CD8-positive, alpha-beta memory T cell (primary cell): ENCODE results near the gene GSG1L. TPM values are rescaled to one million over a fixed set of nuclear protein-coding genes. Genes with fewer than 3 reads are reported as not detected.

Source experiments
- CTCF ChIA-PET: fragments of 350-600 bp; sonication (Branson Sonifier 250); formaldehyde crosslinking; loops from one replicate; lab custom pipeline; 2021; ENCODE audit warnings: antibody characterized with exemption; lab: Charles Lee
- POLR2A ChIA-PET: fragments of 350-600 bp; sonication (Branson Sonifier 250); formaldehyde crosslinking; loops from one replicate; lab custom pipeline; 2021; ENCODE audit warnings: antibody characterized with exemption; lab: Charles Lee
- DNase-seq, 5 donors: peaks; one replicate each; pipeline versions ENCODE4 v3.0.0 to v3.0.0-alpha.2; 2020 to 2022; ENCODE audit warnings: mixed read lengths in 1 of 5
- H3K27ac ChIP-seq: one replicate; pipeline ENCODE4 v1.7.0; 2013; ENCODE audit warnings: low read depth, mild to moderate bottlenecking, low read length, moderate library complexity
- H3K27me3 ChIP-seq: 2 replicates; pipeline ENCODE4 v1.7.0; 2013; ENCODE audit warnings: low read length, mild to moderate bottlenecking; ENCODE audit not compliant: insufficient read depth, poor library complexity, severe bottlenecking
- H3K36me3 ChIP-seq: 2 replicates; pipeline ENCODE4 v1.7.0; 2013; ENCODE audit warnings: mild to moderate bottlenecking, low read length, moderate library complexity; ENCODE audit not compliant: insufficient read depth
- H3K4me1 ChIP-seq: 2 replicates; pipeline ENCODE4 v1.7.0; 2013; ENCODE audit warnings: mild to moderate bottlenecking, low read length, moderate library complexity; ENCODE audit not compliant: insufficient read depth
- H3K4me3 ChIP-seq: 2 replicates; pipeline ENCODE4 v1.7.0; 2013; ENCODE audit warnings: mild to moderate bottlenecking, low read length
- H3K9me3 ChIP-seq: 2 replicates; pipeline ENCODE4 v1.7.0; 2013; ENCODE audit warnings: mild to moderate bottlenecking, low read length
- H3K27ac Mint-ChIP-seq, 8 donors: one replicate each; pipeline ENCODE4 v1.8.0; 2020 to 2021; ENCODE audit warnings: mixed read lengths in 8 of 8, mild to moderate bottlenecking in 6 of 8, inconsistent platforms in 3 of 8, moderate library complexity in 3 of 8
- H3K27me3 Mint-ChIP-seq, 2 donors: one replicate each; pipeline ENCODE4 v1.8.0; 2020 to 2021; ENCODE audit warnings: mixed read lengths in 2 of 2, mild to moderate bottlenecking in 1 of 2, moderate library complexity in 1 of 2
- H3K36me3 Mint-ChIP-seq, 3 donors: one replicate each; pipeline ENCODE4 v1.8.0; 2020 to 2021; ENCODE audit warnings: mixed read lengths in 3 of 3, inconsistent platforms in 1 of 3, mild to moderate bottlenecking in 1 of 3
- H3K4me1 Mint-ChIP-seq, 3 donors: one replicate each; pipeline ENCODE4 v1.8.0; 2020 to 2021; ENCODE audit warnings: mixed read lengths in 3 of 3, inconsistent platforms in 1 of 3, mild to moderate bottlenecking in 1 of 3
- H3K4me3 Mint-ChIP-seq, 7 donors: one replicate each; pipeline ENCODE4 v1.8.0; 2020 to 2021; ENCODE audit warnings: mixed read lengths in 7 of 7, mild to moderate bottlenecking in 6 of 7, moderate library complexity in 4 of 7, inconsistent platforms in 2 of 7
- H3K9me3 Mint-ChIP-seq, 5 donors: one replicate each; pipeline ENCODE4 v1.8.0; 2020 to 2022; ENCODE audit warnings: mixed read lengths in 5 of 5, mild to moderate bottlenecking in 3 of 5, moderate library complexity in 2 of 5, inconsistent platforms in 1 of 5
- polyA plus RNA-seq: library from polyadenylated mRNA; unstranded; fragments of 300-500 nt; fragmentation: Illumina TruSeq; gene quantifications from one replicate; pipeline ENCODE4 v1.2.3, GENCODE V29; 2021
- total RNA-seq, 2 experiments: library from RNA; stranded (reverse); gene quantifications; one replicate each; pipeline ENCODE4 v1.2.3, GENCODE V29; 2021

GSG1L gene
- total and polyA plus RNA-seq, 3 experiments from 2014 or later = 0.18 TPM; not detected in 2

GRCh38 chr16:28061352-28062101 is 2.0 kb downstream of the GSG1L start:
- no peak overlapping the region for H3K27ac Mint-ChIP-seq
- Histone ChIP-seq H3K27me3 (peaks cover 14% of the 10 kb centered on the region), H3K9me3 (no peaks in the 10 kb centered on the region), H3K27ac (no peak overlapping the region), H3K4me3 (no peak overlapping the region), H3K36me3 (no peaks in the 10 kb centered on the region), H3K4me1 (no peaks in the 10 kb centered on the region)
- DNase-seq = no peak
- POLR2A ChIA-PET = no interaction called here
- H3K4me1 Mint-ChIP-seq = peaks cover 2 to 10% (median 3%) of the 10 kb centered on the region in 3 donors
- H3K4me3 Mint-ChIP-seq = peak overlapping the region in 1 of 7 donors; percentile 21
- CTCF ChIA-PET = no interaction called here
- no peaks in the 10 kb centered on the region for H3K9me3 Mint-ChIP-seq
- H3K36me3 Mint-ChIP-seq = peaks cover 0 to 1% (median 0%) of the 10 kb centered on the region in 3 donors
- H3K27me3 Mint-ChIP-seq = peaks cover 38 to 71% of the 10 kb centered on the region in 2 donors

GRCh38 chr16:28059841-28060575 is 3.5 kb downstream of the GSG1L start:
- no peaks in the 10 kb centered on the region for H3K9me3 Mint-ChIP-seq
- Histone ChIP-seq H3K9me3 (no peaks in the 10 kb centered on the region), H3K36me3 (no peaks in the 10 kb centered on the region), H3K4me3 (no peak overlapping the region), H3K27me3 (peaks cover 14% of the 10 kb centered on the region), H3K27ac (no peak overlapping the region), H3K4me1 (no peaks in the 10 kb centered on the region)
- no peak overlapping the region for H3K27ac Mint-ChIP-seq
- ChIA-PET POLR2A (no interaction called here), CTCF (no interaction called here)
- peaks cover 0 to 1% (median 0%) of the 10 kb centered on the region in 3 donors for H3K36me3 Mint-ChIP-seq
- H3K27me3 Mint-ChIP-seq = peaks cover 40 to 65% of the 10 kb centered on the region in 2 donors
- DNase-seq = no peak
- H3K4me3 Mint-ChIP-seq = no peak overlapping the region
- peaks cover 2 to 10% (median 3%) of the 10 kb centered on the region in 3 donors for H3K4me1 Mint-ChIP-seq

- POLR2A ChIA-PET = no interaction called here
- H3K4me1 Mint-ChIP-seq = peaks cover 2 to 10% (median 3%) of the 10 kb centered on the region in 3 donors
- DNase-seq = no peak
These were observed 4.5 kb downstream of the GSG1L start for GRCh38 chr16:28058839-28059589.

GRCh38 chr16:28057949-28058348 is 5.6 kb downstream of the GSG1L start:
- peaks cover 0 to 1% (median 0%) of the 10 kb centered on the region in 3 donors for H3K36me3 Mint-ChIP-seq
- peaks cover 45 to 68% of the 10 kb centered on the region in 2 donors for H3K27me3 Mint-ChIP-seq
- H3K27me3 ChIP-seq = peaks cover 14% of the 10 kb centered on the region
- no peak overlapping the region for H3K4me3 Mint-ChIP-seq
- H3K4me1 ChIP-seq = no peaks in the 10 kb centered on the region
- H3K27ac Mint-ChIP-seq = peak overlapping the region in 1 of 8 donors; percentile 69
- no peak overlapping the region for H3K4me3 ChIP-seq
- peaks cover 2 to 10% (median 3%) of the 10 kb centered on the region in 3 donors for H3K4me1 Mint-ChIP-seq
- POLR2A ChIA-PET = no interaction called here
- no peak overlapping the region for H3K27ac ChIP-seq
- no peaks in the 10 kb centered on the region for H3K36me3 ChIP-seq
- no peaks in the 10 kb centered on the region for H3K9me3 ChIP-seq
- DNase-seq = no peak
- CTCF ChIA-PET = no interaction called here
- no peaks in the 10 kb centered on the region for H3K9me3 Mint-ChIP-seq

More at GRCh38 chr16:28058839-28059589, 4.5 kb downstream of the GSG1L start:
- Mint-ChIP-seq H3K27ac (no peak overlapping the region), H3K4me3 (no peak overlapping the region), H3K9me3 (no peaks in the 10 kb centered on the region), H3K27me3 (peaks cover 42 to 59% of the 10 kb centered on the region in 2 donors), H3K36me3 (peaks cover 0 to 1% (median 0%) of the 10 kb centered on the region in 3 donors)
- Histone ChIP-seq H3K27me3 (peaks cover 14% of the 10 kb centered on the region), H3K36me3 (no peaks in the 10 kb centered on the region), H3K4me3 (no peak overlapping the region), H3K4me1 (no peaks in the 10 kb centered on the region), H3K27ac (no peak overlapping the region), H3K9me3 (no peaks in the 10 kb centered on the region)
- CTCF ChIA-PET = no interaction called here

GRCh38 chr16:28053461-28053860 is 10.1 kb downstream of the GSG1L start:
- ChIA-PET CTCF (no interaction called here), POLR2A (no interaction called here)
- no peaks in the 10 kb centered on the region for H3K4me1 Mint-ChIP-seq
- Histone ChIP-seq H3K4me3 (no peak overlapping the region), H3K36me3 (no peaks in the 10 kb centered on the region), H3K27ac (no peak overlapping the region), H3K27me3 (peaks cover 5% of the 10 kb centered on the region), H3K4me1 (no peaks in the 10 kb centered on the region), H3K9me3 (no peaks in the 10 kb centered on the region)
- peaks cover 0 to 3% (median 2%) of the 10 kb centered on the region in 3 donors for H3K36me3 Mint-ChIP-seq
- no peak overlapping the region for H3K27ac Mint-ChIP-seq
- peaks cover 24 to 45% of the 10 kb centered on the region in 2 donors for H3K27me3 Mint-ChIP-seq
- H3K9me3 Mint-ChIP-seq = peaks cover 2 to 6% (median 4%) of the 10 kb centered on the region in 5 donors
- no peak overlapping the region for H3K4me3 Mint-ChIP-seq
- DNase-seq = no peak

- Mint-ChIP-seq H3K36me3 (peaks cover 0 to 3% (median 2%) of the 10 kb centered on the region in 3 donors), H3K27ac (peak overlapping the region in 1 of 8 donors; percentile 43), H3K4me3 (no peak overlapping the region), H3K9me3 (peaks cover 6 to 8% (median 6%) of the 10 kb centered on the region in 5 donors), H3K27me3 (peaks cover 22 to 38% of the 10 kb centered on the region in 2 donors), H3K4me1 (no peaks in the 10 kb centered on the region)
- no peak for DNase-seq
- ChIA-PET POLR2A (no interaction called here), CTCF (no interaction called here)
- H3K27me3 ChIP-seq = peaks cover 2% of the 10 kb centered on the region
- H3K9me3 ChIP-seq = no peaks in the 10 kb centered on the region
- H3K4me1 ChIP-seq = no peaks in the 10 kb centered on the region
- H3K4me3 ChIP-seq = no peak overlapping the region
- H3K36me3 ChIP-seq = no peaks in the 10 kb centered on the region
- no peak overlapping the region for H3K27ac ChIP-seq
These were observed 11.0 kb downstream of the GSG1L start for GRCh38 chr16:28052274-28053128.

- no peaks in the 10 kb centered on the region for H3K36me3 ChIP-seq
- ChIA-PET POLR2A (no interaction called here), CTCF (no interaction called here)
- no peak for DNase-seq
- Mint-ChIP-seq H3K9me3 (peaks cover 6 to 11% (median 9%) of the 10 kb centered on the region in 5 donors), H3K27ac (no peak overlapping the region), H3K4me3 (no peak overlapping the region), H3K36me3 (peaks cover 0 to 8% (median 2%) of the 10 kb centered on the region in 3 donors), H3K4me1 (no peaks in the 10 kb centered on the region), H3K27me3 (peaks cover 15 to 37% of the 10 kb centered on the region in 2 donors)
- no peak overlapping the region for H3K27ac ChIP-seq
- no peak overlapping the region for H3K4me3 ChIP-seq
- H3K27me3 ChIP-seq = no peaks in the 10 kb centered on the region
- no peaks in the 10 kb centered on the region for H3K9me3 ChIP-seq
- no peaks in the 10 kb centered on the region for H3K4me1 ChIP-seq
These were observed 12.0 kb downstream of the GSG1L start for GRCh38 chr16:28051486-28051885.
